ENCODE data around the gene EHMT1. TPM values are rescaled to one million over a fixed set of nuclear protein-coding genes. Genes with fewer than 3 reads are reported as not detected.

Gene EHMT1
- total and polyA plus RNA-seq, 10 of the 15 experiments (the other 5 are each of a cell fraction or from before 2014, with no cell fraction given): 2.9 to 100 (median 48.1) TPM

- BruUV-seq (replicated peaks): TSS peak; percentile 44
- no peak overlapping the region for H3K4me2 ChIP-seq (ENCODE audit: control insufficient read depth, insufficient read depth)
- intact Hi-C loops (cut with micrococcal nuclease; ENCODE audit: unreplicated experiment): no loop called here
- FAIRE-seq: no peak
- no peak for ATAC-seq
- no peaks in the 10 kb centered on the region for H4K20me1 ChIP-seq (ENCODE audit: control insufficient read depth, insufficient read depth)
- peaks cover 31 to 40% of the 10 kb centered on the region in 2 experiments for H3K36me3 ChIP-seq (ENCODE audit: control insufficient read depth in 2 of 2, insufficient read depth in 2 of 2, low read length in 1 of 2)
- no peaks in the 10 kb centered on the region; the same call in 2 of the 3 replicates for H3K9me3 ChIP-seq (replicated peaks; ENCODE audit: control insufficient read depth, insufficient read depth, low read length)
- in situ Hi-C loops (cut with MboI): no loop called here
- H3K4me3 ChIP-seq: no peak overlapping the region
- POLR2A ChIA-PET: no interaction called here
- DNase-seq (ENCODE audit: low read depth, low spot score): no peak
- SMC1A ChIA-PET (ENCODE audit: uncharacterized antibody, unreplicated experiment): no interaction called here
- H2AFZ ChIP-seq (ENCODE audit: control insufficient read depth, low read depth, low read length): no peak overlapping the region
- no peaks in the 10 kb centered on the region for H3K27me3 ChIP-seq (replicated peaks in 1 of 2; ENCODE audit: control insufficient read depth in 2 of 2, insufficient read depth in 2 of 2, low read length in 1 of 2)
- H3K79me2 ChIP-seq (ENCODE audit: control insufficient read depth, insufficient read depth, low read length): no peaks in the 10 kb centered on the region
- TF ChIP-seq MEF2A (IDR thresholded peaks at IDR 0.05; ENCODE audit: insufficient read depth, low read depth, low read length): no peak
- TF ChIP-seq RCOR1 (conservative IDR thresholded peaks at IDR 0.05; ENCODE audit: low read depth, low read length): no peak
- no peak for TF ChIP-seq ZNF274 (IDR thresholded peaks at IDR 0.05; ENCODE audit: insufficient read depth, insufficient read length)
- TF ChIP-seq SRF (IDR thresholded peaks at IDR 0.05; ENCODE audit: low read depth in 2 of 2, low read length in 2 of 2): no peak
- TF ChIP-seq JUNB (IDR thresholded peaks at IDR 0.05): no peak
- no peak for TF ChIP-seq SUZ12 (IDR thresholded peaks at IDR 0.05; ENCODE audit: unreplicated experiment)
- TF ChIP-seq ZBTB11 (CRISPR knock-in tag; IDR thresholded peaks at IDR 0.05): no peak
- no peak for TF ChIP-seq KAT2A (conservative IDR thresholded peaks at IDR 0.05; ENCODE audit: control insufficient read depth, low read depth, low read length)
- TF ChIP-seq NFIC (IDR thresholded peaks at IDR 0.05; ENCODE audit: low read depth, low read length): no peak
- TF ChIP-seq MAX (IDR thresholded peaks at IDR 0.05; ENCODE audit: low read depth, low read length): no peak
- TF ChIP-seq SREBF2 (IDR thresholded peaks at IDR 0.05; ENCODE audit: low read length): no peak
- TF ChIP-seq ZNF24 (IDR thresholded peaks at IDR 0.05): no peak
- TF ChIP-seq SPI1 (IDR thresholded peaks at IDR 0.05; ENCODE audit: borderline replicate concordance, insufficient read depth, low read depth, low read length): no peak
- TF ChIP-seq IRF3 (IDR thresholded peaks at IDR 0.05): no peak
- TF ChIP-seq FOS (IDR thresholded peaks at IDR 0.05; ENCODE audit: borderline replicate concordance, extremely low read depth, insufficient read length): no peak
- no peak for TF ChIP-seq ATF7 (IDR thresholded peaks at IDR 0.05; ENCODE audit: low read depth)
- no peak for TF ChIP-seq SMAD1 (IDR thresholded peaks at IDR 0.05; ENCODE audit: low read depth, partially characterized antibody)
- TF ChIP-seq POLR2A (IDR thresholded peaks at IDR 0.05; ENCODE audit: low read depth, low read length): no peak
- TF ChIP-seq USF1 (IDR thresholded peaks at IDR 0.05; ENCODE audit: borderline replicate concordance, extremely low read length, insufficient read depth, low read depth, low read length): no peak
- no peak for TF ChIP-seq NFYB (IDR thresholded peaks at IDR 0.05; ENCODE audit: insufficient read depth, low read depth, low read length)
- H3K9ac ChIP-seq (ENCODE audit: control insufficient read depth, insufficient read depth, low read length): no peak overlapping the region
- CTCF ChIA-PET: no interaction called here
- RAD21 ChIA-PET (ENCODE audit: unreplicated experiment): no interaction called here
- WGBS (ENCODE audit: insufficient coverage, insufficient replicate concordance, low lambda C conversion rate, missing lambda C conversion rate): 90% methylated on average over 9 of the region's 9 CpGs
- H3K4me1 ChIP-seq (ENCODE audit: control insufficient read depth, insufficient read depth, low read length): no peaks in the 10 kb centered on the region
- H3K27ac ChIP-seq (ENCODE audit: control insufficient read depth, insufficient read depth): no peak overlapping the region
Measured at GRCh38 chr9:137795156-137795666, 176.4 kb downstream of the EHMT1 start.

Data from GM12878 (cell line).